Measurements from ENCODE around the gene C1S.
"Not testable (repeated sequence)": the region's sequence is repeated elsewhere in the genome, so short reads cannot be mapped to it uniquely, and the experiment has no call there.

C1S gene

DNA sequence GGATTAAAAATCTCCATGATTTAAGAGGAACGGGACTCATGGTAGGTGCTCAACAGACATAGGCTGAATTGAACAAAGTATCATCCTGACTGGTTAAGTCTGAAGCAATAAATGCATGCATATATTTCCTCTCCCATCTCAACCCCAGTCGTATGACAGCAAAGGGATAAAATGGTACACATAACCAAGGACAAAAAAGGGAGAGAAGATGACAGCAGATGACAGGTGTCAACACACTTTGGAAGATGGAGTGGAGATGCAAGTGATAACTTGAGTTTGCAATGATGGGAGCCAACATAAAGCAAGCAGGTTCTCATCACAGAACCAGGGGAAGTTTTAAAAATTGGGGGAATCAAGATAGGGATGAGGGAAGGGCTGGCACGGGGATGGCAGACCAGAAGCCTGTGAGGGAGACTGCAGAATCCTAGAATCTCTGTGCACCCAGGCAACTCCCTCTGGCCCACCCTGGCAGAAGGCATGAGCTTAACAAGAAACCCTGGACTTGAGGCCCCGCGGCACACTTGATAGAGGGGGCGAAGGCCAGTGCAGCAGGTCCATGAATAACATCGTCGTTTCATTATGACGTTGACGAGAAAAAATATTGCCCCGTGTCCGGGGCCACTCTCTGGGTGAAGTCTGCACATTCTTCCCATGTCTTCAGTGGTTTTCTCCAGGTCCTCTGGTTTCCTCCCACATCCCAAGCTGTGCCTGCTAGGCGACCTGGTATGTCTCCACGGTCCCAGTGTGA, 43.5 kb downstream of the C1S start:
- no peak for DNase-seq (ENCODE audit: low spot score)

DNA sequence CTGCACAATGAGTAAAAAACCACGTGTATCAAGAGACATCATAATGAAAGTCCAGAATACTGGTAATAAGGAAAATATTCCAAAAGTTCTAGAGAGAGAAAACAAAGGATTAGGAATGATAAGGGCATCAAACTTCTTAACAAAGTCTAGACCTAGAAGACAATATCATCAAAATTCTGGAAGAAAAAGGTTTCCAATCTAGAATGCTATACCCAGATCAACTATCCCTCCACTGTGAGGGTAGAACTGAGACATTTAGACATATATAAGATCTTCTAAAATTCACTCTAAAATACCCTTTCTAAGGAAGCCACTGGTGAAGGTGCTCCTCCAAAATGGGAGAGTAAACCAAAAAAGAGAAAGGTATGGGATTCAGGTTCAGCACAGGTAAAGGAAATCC, 45.6 kb downstream of the C1S start:
- DNase-seq (ENCODE audit: low spot score), result no peak

GRCh38 chr12:7107181-7107580, 46.7 kb downstream of the C1S start:
- DNase-seq (ENCODE audit: low spot score), result not testable (repeated sequence)

DNA sequence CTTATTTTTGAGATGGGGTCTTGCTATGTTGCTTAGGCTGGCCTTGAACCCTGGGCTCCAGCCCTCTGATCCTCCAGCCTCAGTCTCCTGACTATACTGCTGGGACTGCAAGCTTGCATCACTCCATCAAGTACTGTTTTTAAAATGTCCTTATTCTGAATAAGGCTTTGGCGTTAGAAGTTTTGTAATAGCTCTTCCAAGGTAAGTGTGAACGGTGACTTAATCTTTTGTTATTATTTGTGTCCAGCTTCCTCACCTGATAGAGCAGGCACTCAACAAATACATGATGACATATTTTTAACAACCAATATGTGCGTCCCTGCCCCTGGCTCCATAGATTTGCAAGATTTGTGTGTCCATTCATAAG, 47.1 kb downstream of the C1S start:
- no peak for DNase-seq (ENCODE audit: low spot score)

- DNase-seq (ENCODE audit: low spot score), result peak; percentile 43
Measured at GRCh38 chr12:7108003-7108795, 47.7 kb downstream of the C1S start.

DNA sequence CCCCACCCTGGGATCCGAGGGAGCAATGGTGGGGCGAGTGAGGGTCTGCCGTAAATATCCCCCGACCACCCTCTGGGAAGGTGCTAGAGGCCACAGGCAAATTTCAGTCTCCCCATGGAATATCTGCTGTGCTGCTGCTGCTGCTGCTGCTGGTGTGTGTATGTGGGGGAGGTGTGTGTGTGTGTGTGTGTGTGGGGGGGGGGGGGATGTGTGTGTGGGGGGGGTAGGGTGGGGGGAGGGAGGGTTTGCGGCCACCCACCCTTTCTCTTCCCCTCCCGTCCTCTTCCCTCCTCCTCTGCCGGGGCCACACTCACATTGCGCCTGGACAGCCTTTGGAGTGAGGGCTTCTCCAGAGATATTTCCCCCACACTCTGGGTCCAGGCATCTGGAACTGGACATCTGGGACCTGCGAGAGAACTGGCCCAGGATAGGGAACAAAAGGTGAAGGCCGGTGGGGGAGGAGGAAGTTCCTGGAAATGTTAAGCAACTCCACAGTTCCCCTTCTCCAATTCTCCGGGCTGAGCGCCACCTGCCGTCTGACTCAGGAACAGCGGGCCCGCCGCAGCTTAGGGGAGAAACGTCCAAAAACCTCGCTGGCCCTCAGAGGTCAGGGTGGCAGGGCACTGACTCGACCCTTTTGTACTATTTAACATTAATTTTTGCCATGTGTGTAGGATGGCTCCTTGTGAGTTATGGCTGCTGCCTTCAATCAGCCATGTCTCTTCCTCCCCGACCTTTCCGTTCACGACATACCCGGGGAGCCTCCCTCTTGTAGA, 48.5 kb downstream of the C1S start, which contains the start of gene C1RL:
Gene C1RL, minus strand, starts transcription at position 419 of the 776 bp plus-strand sequence. Its CDS starts 34 bp downstream, at position 385.
- DNase-seq (ENCODE audit: low spot score), result peak; percentile 80

DNA sequence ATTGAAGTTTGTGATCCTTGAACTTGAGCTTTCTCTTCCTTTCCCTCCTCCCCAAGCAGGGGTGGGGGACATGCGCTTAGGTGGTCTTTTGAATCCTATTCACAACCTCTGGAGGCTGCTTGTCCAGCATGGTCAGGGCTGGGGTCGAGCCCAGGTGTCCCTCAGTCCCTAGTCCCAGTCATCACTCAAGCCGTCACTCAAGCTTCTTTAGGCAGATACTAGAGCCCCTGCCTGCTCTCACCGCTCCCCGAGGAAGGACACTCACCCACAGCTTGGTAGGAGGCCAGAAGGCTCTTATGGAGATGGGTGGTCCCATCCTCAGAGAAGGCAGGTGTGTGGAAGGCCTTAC, 49.0 kb downstream of the C1S start:
- no peak for DNase-seq (ENCODE audit: low spot score)

DNA sequence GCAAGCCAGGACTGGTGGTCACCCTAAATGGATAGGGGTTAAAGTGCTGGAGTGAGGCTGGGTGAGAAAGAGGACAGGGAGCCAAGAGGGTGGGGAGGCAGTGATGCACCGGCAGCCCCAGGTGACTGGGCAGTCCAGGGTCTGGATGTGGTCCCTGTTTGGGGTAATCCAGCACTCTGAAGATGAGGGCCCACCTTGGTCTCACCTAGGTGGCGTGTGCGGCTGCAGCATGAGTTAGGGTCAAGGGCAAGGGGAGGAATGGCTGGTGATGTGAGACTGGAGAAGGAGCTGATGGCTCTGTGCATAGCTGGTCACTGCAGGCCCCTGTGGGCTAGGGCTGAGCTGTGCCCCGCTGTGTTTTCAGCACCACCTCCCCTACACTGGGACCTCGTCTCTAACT, 50.1 kb downstream of the C1S start:
- DNase-seq (ENCODE audit: low spot score), result no peak

GRCh38 chr12:7112041-7112440, 51.5 kb downstream of the C1S start:
- DNase-seq (ENCODE audit: low spot score), result no peak

GRCh38 chr12:7113389-7113871, 52.9 kb downstream of the C1S start:
- DNase-seq (ENCODE audit: low spot score), result peak; percentile 70

DNA sequence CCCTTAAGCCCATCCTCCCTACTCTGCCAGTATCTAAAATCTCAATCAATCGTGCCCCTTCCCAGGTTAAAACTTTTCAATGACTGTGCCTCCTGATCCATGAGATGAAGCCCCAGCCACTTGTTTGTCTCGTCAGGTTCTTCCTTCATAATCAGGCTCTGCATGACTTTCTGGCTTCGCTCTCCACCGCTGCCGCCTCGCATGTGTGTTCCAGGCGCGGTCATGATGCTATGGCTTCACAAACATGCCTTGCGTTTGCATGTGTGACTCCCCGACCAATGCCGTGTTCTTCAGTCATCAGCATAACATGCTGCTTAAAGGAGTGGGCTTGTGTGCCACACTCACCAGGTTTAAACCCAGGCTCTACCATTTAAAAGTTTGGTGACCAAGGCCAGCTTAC, 53.5 kb downstream of the C1S start:
- no peak for DNase-seq (ENCODE audit: low spot score)

- no peak for DNase-seq (ENCODE audit: low spot score)
Measured at GRCh38 chr12:7114851-7115250, 54.3 kb downstream of the C1S start.

- DNase-seq (ENCODE audit: low spot score), result no peak
Measured at GRCh38 chr12:7116196-7116595, 55.7 kb downstream of the C1S start.

DNA sequence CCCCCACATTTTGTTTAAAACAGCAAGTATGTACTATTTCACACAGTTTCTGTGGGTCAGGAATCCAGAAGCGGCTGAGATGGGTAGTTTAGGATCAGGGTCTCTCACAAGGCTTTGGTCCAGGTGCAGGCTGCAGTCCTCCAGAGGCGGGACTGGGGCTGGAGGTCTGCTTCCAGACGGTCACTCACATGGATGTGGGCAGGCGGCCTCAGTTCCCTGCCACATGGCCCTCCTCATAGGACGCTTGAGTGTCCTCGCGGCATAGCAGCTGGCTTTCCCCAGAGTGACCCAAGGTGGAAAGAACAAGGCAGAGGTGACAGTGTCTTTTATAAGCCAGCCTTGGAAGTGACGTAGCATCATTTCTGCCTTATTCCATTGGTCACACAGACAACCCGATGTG, 56.4 kb downstream of the C1S start:
- DNase-seq (ENCODE audit: low spot score), result no peak

DNA sequence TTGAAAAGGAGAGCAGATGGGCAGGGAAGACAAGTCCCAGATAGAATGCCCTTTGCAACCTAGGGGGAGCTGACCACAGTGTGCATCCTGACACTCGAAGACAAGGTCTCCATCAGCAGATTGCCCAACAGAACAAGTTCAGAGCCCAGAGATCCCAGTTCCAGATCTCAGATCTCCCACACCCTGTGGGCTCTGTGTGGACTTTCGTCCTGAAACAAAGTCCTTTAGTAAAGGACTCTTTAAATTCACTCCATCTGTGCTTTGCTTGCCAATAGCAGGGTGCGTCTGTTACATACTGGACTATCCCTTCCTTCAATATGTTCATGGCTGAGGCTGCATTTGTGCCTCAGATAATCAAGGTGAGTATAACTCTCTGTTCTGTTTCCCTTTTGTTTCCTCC, 57.2 kb downstream of the C1S start:
- no peak for DNase-seq (ENCODE audit: low spot score)

GRCh38 chr12:7118881-7119280, 58.4 kb downstream of the C1S start:
- DNase-seq (ENCODE audit: low spot score), result no peak

- DNase-seq (ENCODE audit: low spot score), result no peak
Measured at GRCh38 chr12:7120166-7120565, 59.6 kb downstream of the C1S start.

Data from hematopoietic multipotent progenitor cell treated with erythropoietin and hydrocortisone succinate and interleukin-3 and kit ligand, for 15 days (in vitro differentiated cells).